WTC11 (cell line): Measurements from ENCODE around the gene TCF7L1. TPM values are rescaled to one million over a fixed set of nuclear protein-coding genes. Genes with fewer than 3 reads are reported as not detected.

ENCODE experiments used
- ATAC-seq: fragments of 200-7000 bp; cut with Tn5 transposase; 2 replicates; pipeline ENCODE4 v1.10.0; 2021; ENCODE audit warnings: mild to moderate bottlenecking, moderate library complexity
- CTCF ChIA-PET: fragments of 300-600 bp; sonication (Branson Sonifier 250); formaldehyde crosslinking; loops from one replicate; lab custom pipeline; 2021; ENCODE audit warnings: antibody characterized with exemption; lab: Charles Lee
- POLR2A ChIA-PET: fragments of 350-600 bp; sonication (Branson Sonifier 250); formaldehyde crosslinking; loops from one replicate; lab custom pipeline; 2021; ENCODE audit warnings: antibody characterized with exemption; lab: Charles Lee
- DNase-seq: peaks from one replicate; pipeline ENCODE4 v3.0.0; 2021; ENCODE audit warnings: low spot score
- H3K27ac Mint-ChIP-seq: 2 replicates; pipeline ENCODE4 v1.8.0; 2021; ENCODE audit warnings: mixed read lengths
- H3K27me3 Mint-ChIP-seq: 2 replicates; pipeline ENCODE4 v1.8.0; 2021; ENCODE audit warnings: low read depth, mild to moderate bottlenecking, moderate library complexity, mixed read lengths
- H3K36me3 Mint-ChIP-seq: 2 replicates; pipeline ENCODE4 v1.8.0; 2021; ENCODE audit warnings: mixed read lengths
- H3K4me1 Mint-ChIP-seq: 2 replicates; pipeline ENCODE4 v1.8.0; 2022; ENCODE audit warnings: mixed read lengths
- H3K4me3 Mint-ChIP-seq: 2 replicates; pipeline ENCODE4 v1.8.0; 2021; ENCODE audit warnings: mild to moderate bottlenecking, moderate library complexity, mixed read lengths
- H3K9me3 Mint-ChIP-seq: 2 replicates; pipeline ENCODE4 v1.8.0; 2021; ENCODE audit warnings: mixed read lengths
- FOXK1 ChIP-seq: sonication (generic); formaldehyde crosslinking; IDR thresholded peaks from 2 replicates; pipeline ENCODE4 v1.8.0; 2022; ENCODE audit warnings: mild to moderate bottlenecking, moderate library complexity, missing genetic modification reagents
- KAT7 ChIP-seq: sonication (generic); formaldehyde crosslinking; IDR thresholded peaks from 2 replicates; pipeline ENCODE4 v1.8.1; 2023; ENCODE audit warnings: missing genetic modification reagents, mild to moderate bottlenecking, borderline replicate concordance
- MYBL2 ChIP-seq: sonication (generic); formaldehyde crosslinking; IDR thresholded peaks from 2 replicates; pipeline ENCODE4 v1.8.1; 2023; ENCODE audit warnings: mild to moderate bottlenecking, moderate library complexity, missing genetic modification reagents
- NR2C2 ChIP-seq: sonication (generic); formaldehyde crosslinking; IDR thresholded peaks from 2 replicates; pipeline ENCODE4 v1.8.0; 2022; ENCODE audit warnings: mild to moderate bottlenecking, missing genetic modification reagents
- SMAD3 ChIP-seq: sonication (generic); formaldehyde crosslinking; IDR thresholded peaks from 2 replicates; pipeline ENCODE4 v1.8.0; 2022; ENCODE audit warnings: missing genetic modification reagents, mild to moderate bottlenecking, borderline replicate concordance
- TEAD4 ChIP-seq: sonication (generic); formaldehyde crosslinking; IDR thresholded peaks from 2 replicates; pipeline ENCODE4 v1.8.0; 2022; ENCODE audit warnings: mild to moderate bottlenecking, missing genetic modification reagents
- ZNF138 ChIP-seq: sonication (generic); formaldehyde crosslinking; conservative IDR thresholded peaks from 2 replicates; pipeline ENCODE4 v1.8.1; 2022; ENCODE audit warnings: mild to moderate bottlenecking, moderate library complexity, missing genetic modification reagents
- total RNA-seq: library from RNA; stranded (reverse); gene quantifications from 3 replicates; pipeline ENCODE4 v1.2.3, GENCODE V29; 2021
- TF ChIP-seq, protein P1 (sequence below): sonication (generic); formaldehyde crosslinking; IDR thresholded peaks from 2 replicates; pipeline ENCODE4 v1.8.0; 2023; ENCODE audit warnings: missing genetic modification reagents, mild to moderate bottlenecking, borderline replicate concordance
- TF ChIP-seq, protein P2 (sequence below): sonication (generic); formaldehyde crosslinking; IDR thresholded peaks from 2 replicates; pipeline ENCODE4 v1.8.1; 2022; ENCODE audit warnings: missing genetic modification reagents, borderline replicate concordance
- TF ChIP-seq, protein P3 (sequence below): sonication (generic); formaldehyde crosslinking; IDR thresholded peaks from 2 replicates; pipeline ENCODE4 v1.8.0; 2022; ENCODE audit warnings: missing genetic modification reagents
- TF ChIP-seq, protein P4 (sequence below): sonication (generic); formaldehyde crosslinking; IDR thresholded peaks from 2 replicates; pipeline ENCODE4 v1.8.1; 2023; ENCODE audit warnings: mild to moderate bottlenecking, missing genetic modification reagents, moderate library complexity
- TF ChIP-seq, protein P5 (sequence below): fragments of 250-450 bp; sonication (Bioruptor Pico); IDR thresholded peaks from 2 replicates; pipeline ENCODE4 v1.8.0; 2021; ENCODE audit warnings: mild to moderate bottlenecking
- TF ChIP-seq, protein P6 (sequence below): fragments of 200-600 bp; IDR thresholded peaks from 2 replicates; pipeline ENCODE4 v1.8.0; 2022; ENCODE audit warnings: antibody characterized with exemption
- TF ChIP-seq, protein P7 (sequence below): sonication (generic); formaldehyde crosslinking; IDR thresholded peaks from 2 replicates; pipeline ENCODE4 v1.8.0; 2022; ENCODE audit warnings: mild to moderate bottlenecking, missing genetic modification reagents
- TF ChIP-seq, protein P8 (sequence below): sonication (generic); formaldehyde crosslinking; IDR thresholded peaks from 2 replicates; pipeline ENCODE4 v1.8.0; 2023; ENCODE audit warnings: mild to moderate bottlenecking, missing genetic modification reagents
- TF ChIP-seq, protein P9 (sequence below): sonication (generic); formaldehyde crosslinking; IDR thresholded peaks from 2 replicates; pipeline ENCODE4 v1.8.1; 2022; ENCODE audit warnings: mild to moderate bottlenecking, missing genetic modification reagents, moderate library complexity, borderline replicate concordance

TCF7L1 gene
- total RNA-seq, 1 experiment from 2014 or later = 104 TPM

DNA sequence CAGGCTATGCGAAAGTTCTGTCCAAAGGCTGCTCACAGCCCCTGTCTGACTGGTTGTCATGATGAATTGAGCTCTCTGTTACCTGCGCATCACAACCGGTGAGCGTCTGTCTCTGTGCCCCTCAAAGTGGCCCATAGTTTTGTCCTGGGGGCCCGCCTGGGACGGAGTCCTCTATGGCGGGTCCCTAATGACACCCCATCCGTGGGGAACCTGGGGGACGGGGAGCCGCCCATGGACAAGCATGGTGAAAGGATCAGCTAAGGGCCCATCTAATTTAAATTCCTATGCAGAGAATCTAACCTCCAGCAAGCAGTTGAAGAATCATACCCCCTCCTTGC lies 221.8 kb downstream of the TCF7L1 start (continued):
- TF ChIP-seq, protein P1, sequence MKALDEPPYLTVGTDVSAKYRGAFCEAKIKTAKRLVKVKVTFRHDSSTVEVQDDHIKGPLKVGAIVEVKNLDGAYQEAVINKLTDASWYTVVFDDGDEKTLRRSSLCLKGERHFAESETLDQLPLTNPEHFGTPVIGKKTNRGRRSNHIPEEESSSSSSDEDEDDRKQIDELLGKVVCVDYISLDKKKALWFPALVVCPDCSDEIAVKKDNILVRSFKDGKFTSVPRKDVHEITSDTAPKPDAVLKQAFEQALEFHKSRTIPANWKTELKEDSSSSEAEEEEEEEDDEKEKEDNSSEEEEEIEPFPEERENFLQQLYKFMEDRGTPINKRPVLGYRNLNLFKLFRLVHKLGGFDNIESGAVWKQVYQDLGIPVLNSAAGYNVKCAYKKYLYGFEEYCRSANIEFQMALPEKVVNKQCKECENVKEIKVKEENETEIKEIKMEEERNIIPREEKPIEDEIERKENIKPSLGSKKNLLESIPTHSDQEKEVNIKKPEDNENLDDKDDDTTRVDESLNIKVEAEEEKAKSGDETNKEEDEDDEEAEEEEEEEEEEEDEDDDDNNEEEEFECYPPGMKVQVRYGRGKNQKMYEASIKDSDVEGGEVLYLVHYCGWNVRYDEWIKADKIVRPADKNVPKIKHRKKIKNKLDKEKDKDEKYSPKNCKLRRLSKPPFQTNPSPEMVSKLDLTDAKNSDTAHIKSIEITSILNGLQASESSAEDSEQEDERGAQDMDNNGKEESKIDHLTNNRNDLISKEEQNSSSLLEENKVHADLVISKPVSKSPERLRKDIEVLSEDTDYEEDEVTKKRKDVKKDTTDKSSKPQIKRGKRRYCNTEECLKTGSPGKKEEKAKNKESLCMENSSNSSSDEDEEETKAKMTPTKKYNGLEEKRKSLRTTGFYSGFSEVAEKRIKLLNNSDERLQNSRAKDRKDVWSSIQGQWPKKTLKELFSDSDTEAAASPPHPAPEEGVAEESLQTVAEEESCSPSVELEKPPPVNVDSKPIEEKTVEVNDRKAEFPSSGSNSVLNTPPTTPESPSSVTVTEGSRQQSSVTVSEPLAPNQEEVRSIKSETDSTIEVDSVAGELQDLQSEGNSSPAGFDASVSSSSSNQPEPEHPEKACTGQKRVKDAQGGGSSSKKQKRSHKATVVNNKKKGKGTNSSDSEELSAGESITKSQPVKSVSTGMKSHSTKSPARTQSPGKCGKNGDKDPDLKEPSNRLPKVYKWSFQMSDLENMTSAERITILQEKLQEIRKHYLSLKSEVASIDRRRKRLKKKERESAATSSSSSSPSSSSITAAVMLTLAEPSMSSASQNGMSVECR (CRISPR knock-in tag) = no peak
- TF ChIP-seq, protein P2, sequence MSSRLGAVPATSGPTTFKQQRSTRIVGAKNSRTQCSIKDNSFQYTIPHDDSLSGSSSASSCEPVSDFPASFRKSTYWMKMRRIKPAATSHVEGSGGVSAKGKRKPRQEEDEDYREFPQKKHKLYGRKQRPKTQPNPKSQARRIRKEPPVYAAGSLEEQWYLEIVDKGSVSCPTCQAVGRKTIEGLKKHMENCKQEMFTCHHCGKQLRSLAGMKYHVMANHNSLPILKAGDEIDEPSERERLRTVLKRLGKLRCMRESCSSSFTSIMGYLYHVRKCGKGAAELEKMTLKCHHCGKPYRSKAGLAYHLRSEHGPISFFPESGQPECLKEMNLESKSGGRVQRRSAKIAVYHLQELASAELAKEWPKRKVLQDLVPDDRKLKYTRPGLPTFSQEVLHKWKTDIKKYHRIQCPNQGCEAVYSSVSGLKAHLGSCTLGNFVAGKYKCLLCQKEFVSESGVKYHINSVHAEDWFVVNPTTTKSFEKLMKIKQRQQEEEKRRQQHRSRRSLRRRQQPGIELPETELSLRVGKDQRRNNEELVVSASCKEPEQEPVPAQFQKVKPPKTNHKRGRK (CRISPR knock-in tag) = no peak
- TF ChIP-seq, protein P3, sequence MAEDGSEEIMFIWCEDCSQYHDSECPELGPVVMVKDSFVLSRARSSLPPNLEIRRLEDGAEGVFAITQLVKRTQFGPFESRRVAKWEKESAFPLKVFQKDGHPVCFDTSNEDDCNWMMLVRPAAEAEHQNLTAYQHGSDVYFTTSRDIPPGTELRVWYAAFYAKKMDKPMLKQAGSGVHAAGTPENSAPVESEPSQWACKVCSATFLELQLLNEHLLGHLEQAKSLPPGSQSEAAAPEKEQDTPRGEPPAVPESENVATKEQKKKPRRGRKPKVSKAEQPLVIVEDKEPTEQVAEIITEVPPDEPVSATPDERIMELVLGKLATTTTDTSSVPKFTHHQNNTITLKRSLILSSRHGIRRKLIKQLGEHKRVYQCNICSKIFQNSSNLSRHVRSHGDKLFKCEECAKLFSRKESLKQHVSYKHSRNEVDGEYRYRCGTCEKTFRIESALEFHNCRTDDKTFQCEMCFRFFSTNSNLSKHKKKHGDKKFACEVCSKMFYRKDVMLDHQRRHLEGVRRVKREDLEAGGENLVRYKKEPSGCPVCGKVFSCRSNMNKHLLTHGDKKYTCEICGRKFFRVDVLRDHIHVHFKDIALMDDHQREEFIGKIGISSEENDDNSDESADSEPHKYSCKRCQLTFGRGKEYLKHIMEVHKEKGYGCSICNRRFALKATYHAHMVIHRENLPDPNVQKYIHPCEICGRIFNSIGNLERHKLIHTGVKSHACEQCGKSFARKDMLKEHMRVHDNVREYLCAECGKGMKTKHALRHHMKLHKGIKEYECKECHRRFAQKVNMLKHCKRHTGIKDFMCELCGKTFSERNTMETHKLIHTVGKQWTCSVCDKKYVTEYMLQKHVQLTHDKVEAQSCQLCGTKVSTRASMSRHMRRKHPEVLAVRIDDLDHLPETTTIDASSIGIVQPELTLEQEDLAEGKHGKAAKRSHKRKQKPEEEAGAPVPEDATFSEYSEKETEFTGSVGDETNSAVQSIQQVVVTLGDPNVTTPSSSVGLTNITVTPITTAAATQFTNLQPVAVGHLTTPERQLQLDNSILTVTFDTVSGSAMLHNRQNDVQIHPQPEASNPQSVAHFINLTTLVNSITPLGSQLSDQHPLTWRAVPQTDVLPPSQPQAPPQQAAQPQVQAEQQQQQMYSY (CRISPR knock-in tag) = no peak
- TF ChIP-seq, protein P4, sequence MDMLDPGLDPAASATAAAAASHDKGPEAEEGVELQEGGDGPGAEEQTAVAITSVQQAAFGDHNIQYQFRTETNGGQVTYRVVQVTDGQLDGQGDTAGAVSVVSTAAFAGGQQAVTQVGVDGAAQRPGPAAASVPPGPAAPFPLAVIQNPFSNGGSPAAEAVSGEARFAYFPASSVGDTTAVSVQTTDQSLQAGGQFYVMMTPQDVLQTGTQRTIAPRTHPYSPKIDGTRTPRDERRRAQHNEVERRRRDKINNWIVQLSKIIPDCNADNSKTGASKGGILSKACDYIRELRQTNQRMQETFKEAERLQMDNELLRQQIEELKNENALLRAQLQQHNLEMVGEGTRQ (CRISPR knock-in tag) = no peak
- TF ChIP-seq KAT7 (CRISPR knock-in tag) = no peak
- TF ChIP-seq, protein P5, sequence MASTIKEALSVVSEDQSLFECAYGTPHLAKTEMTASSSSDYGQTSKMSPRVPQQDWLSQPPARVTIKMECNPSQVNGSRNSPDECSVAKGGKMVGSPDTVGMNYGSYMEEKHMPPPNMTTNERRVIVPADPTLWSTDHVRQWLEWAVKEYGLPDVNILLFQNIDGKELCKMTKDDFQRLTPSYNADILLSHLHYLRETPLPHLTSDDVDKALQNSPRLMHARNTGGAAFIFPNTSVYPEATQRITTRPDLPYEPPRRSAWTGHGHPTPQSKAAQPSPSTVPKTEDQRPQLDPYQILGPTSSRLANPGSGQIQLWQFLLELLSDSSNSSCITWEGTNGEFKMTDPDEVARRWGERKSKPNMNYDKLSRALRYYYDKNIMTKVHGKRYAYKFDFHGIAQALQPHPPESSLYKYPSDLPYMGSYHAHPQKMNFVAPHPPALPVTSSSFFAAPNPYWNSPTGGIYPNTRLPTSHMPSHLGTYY = no peak

DNA sequence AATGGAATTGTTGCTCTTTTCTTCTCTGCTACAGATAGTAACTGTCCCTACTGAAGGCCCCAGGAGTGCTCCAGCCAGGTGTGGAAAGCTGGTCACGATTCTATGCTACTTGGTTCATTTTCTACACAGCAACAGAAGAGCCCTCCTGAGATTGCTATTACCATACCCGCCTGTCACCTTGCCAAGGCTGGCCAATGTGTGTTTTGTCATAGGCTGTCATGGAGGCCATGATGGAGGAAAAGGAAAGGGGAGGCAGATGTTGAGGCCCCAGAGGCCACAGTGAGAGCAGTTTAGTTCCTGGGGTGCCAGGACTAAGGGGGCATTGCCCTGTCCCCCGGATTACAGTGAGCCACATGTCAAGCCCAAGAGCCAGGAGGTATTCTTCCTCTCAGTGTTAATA lies 222.3 kb downstream of the TCF7L1 start:
- Mint-ChIP-seq H3K36me3 (peaks cover 15% of the 10 kb centered on the region; the same call in 1 of the 2 replicates), H3K27ac (no peak overlapping the region), H3K9me3 (no peaks in the 10 kb centered on the region), H3K27me3 (no peaks in the 10 kb centered on the region), H3K4me3 (peak overlapping the region; percentile 100), H3K4me1 (peaks cover 16% of the 10 kb centered on the region)
- ChIA-PET POLR2A (interaction anchor here (0.5 to 0.7 kb wide), 2 partner anchors 18 to 183 kb away, joined by 3 to 4 read pairs; no protein-coding TSS in a partner anchor), CTCF (interaction anchor here (1.0 to 1.9 kb wide), 3 partner anchors 36 to 289 kb away, joined by 4 to 11 read pairs (median 4); no protein-coding TSS in a partner anchor)
- ATAC-seq (no peak), DNase-seq (no peak)
- TF ChIP-seq TEAD4 (CRISPR knock-in tag) (no peak), SMAD3 (CRISPR knock-in tag) (no peak), NR2C2 (CRISPR knock-in tag) (no peak), FOXK1 (CRISPR knock-in tag) (no peak), ZNF138 (CRISPR knock-in tag) (no peak), MYBL2 (CRISPR knock-in tag) (no peak)
- TF ChIP-seq, protein P6, sequence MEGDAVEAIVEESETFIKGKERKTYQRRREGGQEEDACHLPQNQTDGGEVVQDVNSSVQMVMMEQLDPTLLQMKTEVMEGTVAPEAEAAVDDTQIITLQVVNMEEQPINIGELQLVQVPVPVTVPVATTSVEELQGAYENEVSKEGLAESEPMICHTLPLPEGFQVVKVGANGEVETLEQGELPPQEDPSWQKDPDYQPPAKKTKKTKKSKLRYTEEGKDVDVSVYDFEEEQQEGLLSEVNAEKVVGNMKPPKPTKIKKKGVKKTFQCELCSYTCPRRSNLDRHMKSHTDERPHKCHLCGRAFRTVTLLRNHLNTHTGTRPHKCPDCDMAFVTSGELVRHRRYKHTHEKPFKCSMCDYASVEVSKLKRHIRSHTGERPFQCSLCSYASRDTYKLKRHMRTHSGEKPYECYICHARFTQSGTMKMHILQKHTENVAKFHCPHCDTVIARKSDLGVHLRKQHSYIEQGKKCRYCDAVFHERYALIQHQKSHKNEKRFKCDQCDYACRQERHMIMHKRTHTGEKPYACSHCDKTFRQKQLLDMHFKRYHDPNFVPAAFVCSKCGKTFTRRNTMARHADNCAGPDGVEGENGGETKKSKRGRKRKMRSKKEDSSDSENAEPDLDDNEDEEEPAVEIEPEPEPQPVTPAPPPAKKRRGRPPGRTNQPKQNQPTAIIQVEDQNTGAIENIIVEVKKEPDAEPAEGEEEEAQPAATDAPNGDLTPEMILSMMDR = no peak
- TF ChIP-seq, protein P7, sequence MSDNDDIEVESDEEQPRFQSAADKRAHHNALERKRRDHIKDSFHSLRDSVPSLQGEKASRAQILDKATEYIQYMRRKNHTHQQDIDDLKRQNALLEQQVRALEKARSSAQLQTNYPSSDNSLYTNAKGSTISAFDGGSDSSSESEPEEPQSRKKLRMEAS (CRISPR knock-in tag) = no peak
- TF ChIP-seq, protein P8, sequence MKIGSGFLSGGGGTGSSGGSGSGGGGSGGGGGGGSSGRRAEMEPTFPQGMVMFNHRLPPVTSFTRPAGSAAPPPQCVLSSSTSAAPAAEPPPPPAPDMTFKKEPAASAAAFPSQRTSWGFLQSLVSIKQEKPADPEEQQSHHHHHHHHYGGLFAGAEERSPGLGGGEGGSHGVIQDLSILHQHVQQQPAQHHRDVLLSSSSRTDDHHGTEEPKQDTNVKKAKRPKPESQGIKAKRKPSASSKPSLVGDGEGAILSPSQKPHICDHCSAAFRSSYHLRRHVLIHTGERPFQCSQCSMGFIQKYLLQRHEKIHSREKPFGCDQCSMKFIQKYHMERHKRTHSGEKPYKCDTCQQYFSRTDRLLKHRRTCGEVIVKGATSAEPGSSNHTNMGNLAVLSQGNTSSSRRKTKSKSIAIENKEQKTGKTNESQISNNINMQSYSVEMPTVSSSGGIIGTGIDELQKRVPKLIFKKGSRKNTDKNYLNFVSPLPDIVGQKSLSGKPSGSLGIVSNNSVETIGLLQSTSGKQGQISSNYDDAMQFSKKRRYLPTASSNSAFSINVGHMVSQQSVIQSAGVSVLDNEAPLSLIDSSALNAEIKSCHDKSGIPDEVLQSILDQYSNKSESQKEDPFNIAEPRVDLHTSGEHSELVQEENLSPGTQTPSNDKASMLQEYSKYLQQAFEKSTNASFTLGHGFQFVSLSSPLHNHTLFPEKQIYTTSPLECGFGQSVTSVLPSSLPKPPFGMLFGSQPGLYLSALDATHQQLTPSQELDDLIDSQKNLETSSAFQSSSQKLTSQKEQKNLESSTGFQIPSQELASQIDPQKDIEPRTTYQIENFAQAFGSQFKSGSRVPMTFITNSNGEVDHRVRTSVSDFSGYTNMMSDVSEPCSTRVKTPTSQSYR (CRISPR knock-in tag) = no peak
- TF ChIP-seq, protein P9, sequence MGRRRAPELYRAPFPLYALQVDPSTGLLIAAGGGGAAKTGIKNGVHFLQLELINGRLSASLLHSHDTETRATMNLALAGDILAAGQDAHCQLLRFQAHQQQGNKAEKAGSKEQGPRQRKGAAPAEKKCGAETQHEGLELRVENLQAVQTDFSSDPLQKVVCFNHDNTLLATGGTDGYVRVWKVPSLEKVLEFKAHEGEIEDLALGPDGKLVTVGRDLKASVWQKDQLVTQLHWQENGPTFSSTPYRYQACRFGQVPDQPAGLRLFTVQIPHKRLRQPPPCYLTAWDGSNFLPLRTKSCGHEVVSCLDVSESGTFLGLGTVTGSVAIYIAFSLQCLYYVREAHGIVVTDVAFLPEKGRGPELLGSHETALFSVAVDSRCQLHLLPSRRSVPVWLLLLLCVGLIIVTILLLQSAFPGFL (CRISPR knock-in tag) = no peak
